Measurements from ENCODE around the gene NLRP6.
"Not testable (repeated sequence)": the region's sequence is repeated elsewhere in the genome, so short reads cannot be mapped to it uniquely, and the experiment has no call there.

NLRP6 gene

DNA sequence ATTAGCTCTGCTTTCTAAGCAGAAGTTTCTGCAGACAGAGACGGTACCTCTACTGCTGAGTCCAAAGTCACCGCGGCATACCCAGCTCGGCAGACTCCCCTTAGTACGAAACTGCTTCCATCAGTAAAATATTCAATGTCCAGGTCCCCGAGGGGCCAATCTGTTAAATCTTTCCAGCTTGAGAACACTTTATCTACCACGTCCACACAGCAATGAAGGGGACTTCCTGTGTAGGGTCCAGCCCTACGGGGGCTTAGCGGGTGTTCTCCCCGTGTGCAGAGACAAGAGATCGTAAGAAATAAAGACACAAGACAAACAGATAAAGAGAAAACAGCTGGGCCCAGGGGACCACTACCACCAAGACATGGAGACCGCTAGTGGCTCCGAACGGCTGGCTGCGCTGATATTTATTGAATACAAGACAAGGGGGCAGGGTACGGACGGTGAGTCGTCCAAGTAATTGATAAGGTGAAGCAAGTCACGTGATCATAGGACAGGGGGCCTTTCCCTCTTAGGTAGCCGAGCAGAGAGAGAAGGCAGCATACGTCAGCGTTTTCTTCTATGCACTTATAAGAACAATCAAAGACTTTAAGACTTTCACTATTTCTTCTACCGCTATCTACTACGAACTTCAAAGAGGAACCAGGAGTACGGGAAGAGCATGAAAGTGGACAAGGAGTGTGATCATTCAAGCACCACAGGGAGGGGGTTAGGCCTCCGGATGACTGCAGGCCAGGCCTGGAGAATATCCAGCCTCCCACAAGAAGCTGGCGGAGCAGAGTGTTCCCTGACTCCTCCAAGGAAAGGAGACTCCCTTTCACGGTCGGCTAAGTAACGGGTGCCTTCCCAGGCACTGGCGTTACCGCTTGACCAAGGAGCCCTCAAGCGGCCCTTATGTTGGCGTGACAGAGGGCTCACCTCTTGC lies 46.6 kb downstream of the NLRP6 start:
- not testable (repeated sequence) for DNase-seq (ENCODE audit: low read depth in 2 of 2)

GRCh38 chr11:325796-326591 lies 47.8 kb downstream of the NLRP6 start:
- no peak for DNase-seq (ENCODE audit: low read depth in 2 of 2)

- DNase-seq (ENCODE audit: low read depth in 2 of 2) = no peak
These were observed 48.3 kb downstream of the NLRP6 start for GRCh38 chr11:326592-326841.

DNA sequence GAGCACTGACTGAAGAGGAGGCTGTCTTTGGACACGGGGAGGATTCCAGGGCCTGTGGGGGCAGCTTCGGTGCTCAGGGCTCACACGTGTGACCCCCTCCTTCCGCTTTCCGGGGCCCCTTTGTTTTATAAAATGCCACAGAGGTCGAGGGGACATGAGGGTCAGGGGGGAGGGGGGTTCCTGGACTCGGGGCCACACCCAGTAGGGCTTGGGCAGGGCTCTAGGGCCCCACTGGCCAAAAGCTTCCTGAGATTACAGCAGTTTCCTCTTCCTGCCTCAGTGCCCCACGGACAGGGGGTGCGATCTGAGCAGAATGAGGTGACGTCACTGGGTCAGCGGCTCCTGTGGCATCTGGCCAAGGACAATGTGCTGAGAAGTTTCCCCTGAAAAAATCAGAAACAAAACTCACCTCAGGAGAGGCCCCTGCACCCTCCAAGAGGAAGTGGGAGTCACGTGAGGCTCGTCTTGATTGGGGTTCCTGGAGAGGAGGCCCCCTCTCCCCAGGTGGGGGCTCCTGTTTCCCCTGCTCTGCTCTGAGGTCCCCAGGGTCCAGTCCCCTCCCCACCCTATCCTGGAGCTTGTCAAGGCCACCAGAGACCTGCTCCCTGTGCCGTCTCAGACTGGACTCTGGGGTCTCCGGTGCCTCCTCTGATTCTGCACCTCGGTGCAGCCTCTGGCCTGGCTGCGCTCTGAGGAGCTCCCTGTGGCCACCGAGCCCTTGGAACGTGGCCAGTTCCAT lies 48.8 kb downstream of the NLRP6 start:
- no peak for DNase-seq (ENCODE audit: low read depth in 2 of 2)

DNA sequence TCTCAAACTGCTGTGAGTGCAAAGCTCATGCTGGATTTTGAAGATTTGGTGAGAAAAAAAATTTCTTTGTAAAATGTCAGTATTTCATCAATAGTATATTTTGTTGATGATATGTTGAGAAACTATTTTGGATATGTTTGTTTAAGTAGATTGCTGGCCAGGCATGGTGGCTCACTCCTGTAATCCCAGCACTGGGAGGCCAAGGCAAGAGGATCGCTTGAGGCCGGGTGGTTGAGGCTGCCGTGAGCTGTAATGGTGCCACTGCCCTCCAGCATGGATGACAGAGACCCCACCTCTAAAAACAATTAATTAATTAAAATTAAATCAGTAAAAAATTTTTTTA lies 49.3 kb downstream of the NLRP6 start:
- DNase-seq (ENCODE audit: low read depth in 2 of 2) = no peak

DNA sequence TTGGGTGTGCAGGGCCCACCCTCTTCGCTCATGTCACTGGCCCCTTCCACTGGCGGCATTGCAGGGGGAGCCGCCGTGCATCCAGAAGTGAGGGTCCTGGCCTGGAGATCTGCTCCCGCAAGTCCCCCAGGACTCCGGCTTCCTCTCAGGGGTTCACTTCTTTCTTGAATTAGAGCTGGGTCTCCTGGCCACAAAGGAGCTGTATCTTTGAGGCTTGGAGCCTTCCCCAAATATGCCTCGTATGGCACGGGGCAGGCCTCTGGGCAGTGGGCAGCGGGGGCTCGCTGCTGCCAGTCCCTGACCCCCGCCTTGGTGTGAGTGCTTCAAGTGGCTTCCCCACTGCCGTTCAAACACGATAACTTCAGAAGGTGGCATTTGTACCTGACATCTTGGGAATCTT lies 49.8 kb downstream of the NLRP6 start:
- DNase-seq (ENCODE audit: low read depth in 2 of 2) = no peak

DNA sequence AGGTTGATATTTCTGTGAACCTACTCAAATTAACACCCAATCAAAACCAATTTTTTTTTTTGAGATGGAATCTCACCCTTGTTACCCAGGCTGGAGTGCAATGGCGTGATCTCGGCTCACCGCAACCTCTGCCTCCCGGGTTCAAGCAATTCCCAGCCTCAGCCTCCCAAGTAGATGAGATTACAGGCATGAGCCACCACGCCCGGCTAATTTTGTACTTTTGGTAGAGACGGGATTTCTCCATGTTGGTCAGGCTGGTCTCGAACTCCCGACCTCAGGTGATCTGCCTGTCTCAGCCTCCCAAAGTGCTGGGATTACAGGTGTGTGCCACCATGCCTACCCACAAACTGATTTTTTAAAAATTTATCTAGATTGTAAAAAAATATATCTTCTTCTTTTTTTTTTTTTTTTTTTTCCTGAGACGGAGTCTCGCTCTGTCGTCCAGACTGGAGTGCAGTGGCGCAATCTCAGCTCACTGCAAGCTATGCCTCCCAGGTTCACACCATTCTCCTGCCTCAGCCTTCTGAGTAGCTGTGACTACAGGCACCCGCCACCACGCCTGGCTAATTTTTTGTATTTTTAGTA lies 50.4 kb downstream of the NLRP6 start:
- DNase-seq (ENCODE audit: low read depth in 2 of 2) = not testable (repeated sequence)

DNA sequence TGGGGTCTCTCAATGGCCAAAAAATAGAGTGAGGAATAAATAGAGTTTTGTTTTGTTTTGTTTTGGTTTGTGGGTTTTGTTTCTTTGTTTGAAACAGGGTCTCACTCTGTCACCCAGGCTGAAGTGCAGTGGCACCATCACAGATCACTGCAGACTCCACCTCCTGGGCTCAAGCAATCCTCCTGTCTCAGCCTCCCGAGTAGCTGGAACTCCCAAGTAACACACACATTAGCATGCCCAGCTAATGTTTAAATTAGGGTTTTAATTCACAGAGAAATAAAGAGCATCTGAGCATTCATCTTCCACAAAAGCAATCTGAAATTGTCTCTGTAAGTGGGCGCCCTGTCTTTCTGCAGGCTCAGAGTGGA lies 51.7 kb downstream of the NLRP6 start:
- no peak for DNase-seq (ENCODE audit: low read depth in 2 of 2)

DNA sequence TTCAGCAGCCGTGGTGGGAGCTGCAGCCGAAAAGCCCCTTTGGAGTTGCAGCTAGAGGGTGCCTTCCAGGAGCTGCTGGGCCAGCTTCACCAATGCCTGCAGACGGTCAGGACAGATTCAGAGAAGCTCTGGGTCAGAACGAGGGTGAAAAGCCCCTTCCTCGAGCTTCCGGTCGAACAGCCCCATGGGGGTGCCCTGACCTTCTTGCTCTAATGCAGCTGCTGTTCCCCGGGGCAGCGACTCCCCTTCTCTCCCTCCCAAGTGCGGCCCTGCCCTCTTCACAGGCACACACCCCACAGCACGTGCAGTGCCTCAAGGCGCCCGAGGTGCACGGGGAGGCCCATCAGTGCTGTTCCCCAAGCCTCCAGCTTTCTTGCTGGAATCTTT lies 52.1 kb downstream of the NLRP6 start:
- no peak for DNase-seq (ENCODE audit: low read depth in 2 of 2)

- no peak for DNase-seq (ENCODE audit: low read depth in 2 of 2)
These were observed 52.6 kb downstream of the NLRP6 start for GRCh38 chr11:330694-331357.

DNA sequence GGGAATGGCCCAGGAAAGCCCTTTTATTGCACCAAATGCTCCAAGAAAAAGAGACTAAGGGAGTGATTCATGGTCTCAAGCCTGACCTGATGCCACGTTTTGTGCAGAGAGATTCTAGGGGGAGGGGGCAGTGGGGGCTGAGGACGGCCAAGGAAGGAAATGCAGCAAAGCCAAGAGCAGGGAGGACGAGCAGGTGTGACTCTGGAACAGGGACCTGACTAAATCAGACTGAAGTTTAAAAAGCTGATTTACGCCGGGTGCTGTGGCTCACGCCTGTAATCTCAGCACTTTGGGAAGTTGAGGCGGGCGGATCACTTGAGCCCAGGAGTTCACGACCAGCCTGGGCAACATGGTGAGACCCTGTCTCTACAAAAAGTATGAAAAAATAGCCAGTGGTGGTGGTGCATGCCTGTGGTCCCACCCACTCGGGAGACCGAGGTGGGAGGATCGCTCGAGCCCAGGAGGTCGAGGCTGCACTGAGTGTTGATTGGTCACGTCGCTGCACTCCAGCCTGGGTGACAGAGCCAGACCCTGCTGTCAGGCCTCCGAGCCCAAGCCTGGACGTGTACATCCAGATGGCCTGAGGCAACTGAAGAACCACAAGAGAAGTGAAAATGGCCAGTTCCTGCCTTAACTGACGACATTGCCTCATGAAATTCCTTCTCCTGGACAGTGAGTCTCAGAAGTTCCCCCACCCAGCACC lies 53.3 kb downstream of the NLRP6 start:
- no peak for DNase-seq (ENCODE audit: low read depth in 2 of 2)

DNA sequence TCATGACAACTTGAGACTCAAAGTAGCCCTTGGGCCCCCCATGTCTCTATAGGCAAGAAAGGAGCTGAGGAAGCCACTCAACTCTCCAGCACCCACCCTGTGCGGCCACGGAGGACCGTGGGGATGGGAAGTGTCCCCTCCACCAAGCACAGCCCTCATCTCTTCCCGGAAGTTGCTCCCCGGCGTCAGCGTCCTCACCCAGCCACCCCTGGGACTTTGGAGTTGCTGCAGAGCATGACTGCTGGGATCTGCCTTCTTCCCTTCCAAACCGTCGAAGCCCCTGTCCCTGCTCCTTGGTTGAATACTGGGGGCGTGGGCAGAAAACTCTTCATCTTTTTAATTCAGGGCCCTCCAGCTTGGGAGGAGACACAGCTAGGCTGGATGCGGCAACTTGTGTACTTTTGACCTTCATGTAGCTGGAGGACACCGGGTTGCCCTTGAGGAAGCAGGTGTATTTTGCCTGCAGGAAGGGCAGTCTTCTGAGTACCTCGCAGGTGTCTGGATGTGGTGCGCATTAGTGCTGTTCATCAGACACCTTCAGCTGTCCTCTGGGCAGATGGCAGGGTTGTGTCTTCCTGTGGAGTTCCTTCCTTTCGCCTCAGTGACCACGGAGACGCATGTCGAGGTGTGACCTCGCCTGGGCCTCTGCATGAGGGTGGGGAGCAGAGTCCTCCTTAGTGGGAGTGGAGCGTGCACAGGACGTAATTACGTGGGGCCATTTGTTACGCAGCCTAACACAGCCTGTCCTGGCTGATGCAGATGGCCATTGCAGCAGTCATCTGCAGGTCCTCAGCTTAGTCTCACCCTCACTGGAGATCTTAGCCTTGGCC lies 54.7 kb downstream of the NLRP6 start:
- no peak for DNase-seq (ENCODE audit: low read depth in 2 of 2)

GRCh38 chr11:333616-334263 lies 55.5 kb downstream of the NLRP6 start:
- DNase-seq (ENCODE audit: low read depth in 2 of 2) = not testable (repeated sequence)

DNA sequence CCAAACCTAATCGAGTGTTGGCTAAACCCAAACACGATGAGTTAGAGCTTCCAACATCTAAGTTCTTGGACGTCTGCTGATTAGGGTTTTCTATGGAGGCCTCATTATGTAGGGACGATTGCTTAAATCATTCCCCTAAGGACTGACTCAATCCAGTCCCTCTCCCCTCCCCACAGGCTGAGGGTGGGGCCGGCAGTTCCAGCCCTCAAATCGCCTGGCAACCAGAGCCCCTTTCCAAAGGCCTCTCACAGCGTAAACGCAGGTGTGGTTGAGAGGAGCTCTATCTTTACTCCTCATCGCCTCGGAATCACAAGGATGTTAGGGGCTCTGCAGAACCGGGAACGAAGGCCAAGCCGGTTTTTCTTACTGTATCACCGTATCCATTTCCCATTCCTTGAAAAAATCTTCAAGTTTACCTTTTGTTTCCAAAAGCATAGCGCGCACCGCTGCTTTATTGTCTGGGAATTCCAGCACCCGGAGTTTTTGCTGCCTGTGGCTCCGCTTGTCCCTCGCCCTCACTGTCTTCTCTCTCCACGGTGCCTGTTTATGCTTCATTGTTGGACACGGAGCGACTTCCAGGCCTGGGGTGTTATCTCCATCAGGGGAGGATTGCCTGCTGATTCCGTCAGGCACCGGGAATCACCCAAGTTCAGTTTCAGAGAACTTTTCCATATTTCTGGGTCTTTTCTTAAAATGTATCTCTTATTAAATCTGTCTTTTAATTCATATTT lies 56.2 kb downstream of the NLRP6 start:
- DNase-seq (ENCODE audit: low read depth in 2 of 2) = no peak

Measured in activated CD8-positive, alpha-beta memory T cell treated with anti-CD3 and anti-CD28 coated beads for 4 hours (primary cell).